SKM-1 (cell line): ENCODE measurements around the gene RASGRP4.
"Not testable (repeated sequence)": the region's sequence is repeated elsewhere in the genome, so short reads cannot be mapped to it uniquely, and the experiment has no call there.

Experiments used
- DNase-seq: peaks from one replicate; lab custom pipeline; 2025; ENCODE audit not compliant: unreplicated experiment; lab: John Stamatoyannopoulos, UW

RASGRP4 gene

DNA sequence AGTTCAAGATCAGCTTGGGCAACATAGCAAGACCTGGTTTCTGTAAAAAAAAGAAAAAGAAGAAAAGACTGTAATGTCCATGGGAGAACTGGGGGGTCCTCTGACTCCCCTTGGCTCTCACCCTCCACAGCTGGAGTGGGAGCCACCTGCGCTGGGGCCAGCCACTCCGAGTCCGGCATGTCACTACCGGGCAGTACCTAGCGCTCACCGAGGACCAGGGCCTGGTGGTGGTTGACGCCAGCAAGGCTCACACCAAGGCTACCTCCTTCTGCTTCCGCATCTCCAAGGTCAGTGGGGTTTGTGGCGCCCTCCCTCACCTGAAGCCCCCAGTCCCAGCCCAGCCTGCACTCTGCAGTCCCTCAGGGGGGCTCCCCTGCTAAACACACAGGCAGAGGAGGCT is 22.2 kb upstream of the RASGRP4 start:
- DNase-seq = no peak

DNA sequence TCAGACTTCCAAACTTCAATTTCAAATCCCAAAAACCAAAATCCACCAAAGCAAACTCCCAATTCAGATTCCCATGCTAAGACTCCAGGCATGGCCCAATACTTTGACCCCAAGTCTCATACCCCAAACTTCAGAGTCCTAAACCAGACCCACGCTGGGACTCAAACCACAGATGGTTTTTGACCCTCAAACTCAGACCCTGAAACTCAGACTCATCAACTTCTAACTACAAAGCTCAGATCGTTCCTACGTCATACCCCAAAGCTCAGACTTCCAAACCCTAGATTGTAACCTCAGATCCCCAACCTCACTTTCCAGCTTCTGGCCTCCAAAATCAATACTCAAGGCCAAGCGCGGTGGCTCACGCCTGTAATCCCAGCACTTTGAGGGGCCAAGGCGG is 19.3 kb upstream of the RASGRP4 start:
- no peak for DNase-seq

DNA sequence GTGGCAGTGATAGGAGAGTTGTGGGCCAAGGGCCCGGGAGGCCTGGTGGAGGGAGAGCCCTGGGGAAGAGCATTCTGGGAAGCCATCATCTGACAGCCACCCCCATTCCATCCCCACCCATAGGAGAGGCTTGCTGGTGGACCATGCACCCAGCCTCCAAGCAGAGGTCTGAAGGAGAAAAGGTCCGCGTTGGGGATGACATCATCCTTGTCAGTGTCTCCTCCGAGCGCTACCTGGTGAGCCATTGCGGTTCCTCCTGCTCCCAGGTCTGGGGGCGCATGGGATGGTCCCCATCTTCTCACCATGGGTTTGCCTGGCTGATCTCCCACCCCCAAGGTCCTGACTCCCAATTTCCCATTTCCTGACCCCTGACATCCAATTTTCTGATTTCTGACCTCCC is 18.0 kb upstream of the RASGRP4 start:
- no peak for DNase-seq

DNA sequence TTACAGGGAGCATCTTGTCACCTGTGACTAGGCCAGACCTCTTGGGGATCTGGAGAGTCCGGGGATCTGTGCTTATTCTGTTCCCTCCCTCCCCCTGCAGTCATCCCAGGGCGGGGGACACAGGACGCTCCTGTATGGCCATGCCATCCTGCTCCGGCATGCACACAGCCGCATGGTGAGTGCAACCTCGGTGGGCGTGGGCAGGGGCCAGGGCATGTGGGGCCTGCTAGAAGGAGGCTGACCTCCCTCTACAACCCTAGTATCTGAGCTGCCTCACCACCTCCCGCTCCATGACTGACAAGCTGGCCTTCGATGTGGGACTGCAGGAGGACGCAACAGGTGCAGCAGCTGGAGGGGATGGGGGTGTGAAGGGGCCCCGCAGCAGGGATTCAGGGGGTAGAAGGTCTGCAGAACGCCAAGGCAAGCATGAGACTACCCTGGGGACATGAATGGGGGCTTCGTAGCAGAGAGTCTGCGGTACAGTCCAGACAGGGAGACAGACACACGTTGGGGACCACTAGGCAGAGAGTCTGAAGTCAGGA is 17.5 kb upstream of the RASGRP4 start:
- no peak for DNase-seq

DNA sequence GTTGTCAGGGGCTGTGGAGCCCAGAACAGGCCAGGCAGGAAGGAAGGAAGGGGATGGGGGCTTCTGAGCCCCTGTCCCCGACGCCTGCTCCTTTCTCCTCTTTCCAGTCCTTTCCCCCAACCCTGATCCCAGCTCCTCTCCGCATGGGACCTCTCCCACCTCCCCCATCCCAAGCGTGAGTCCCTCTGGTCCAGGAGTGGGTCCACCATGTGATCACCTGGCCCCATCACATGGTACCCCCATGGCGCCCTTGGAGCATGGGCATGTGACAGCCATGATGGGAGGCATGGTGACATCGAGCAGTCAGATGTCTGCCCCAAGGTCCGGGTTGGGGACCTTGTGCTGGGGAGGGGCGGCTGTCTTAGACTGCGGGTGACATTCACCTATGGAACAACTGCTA is 16.7 kb upstream of the RASGRP4 start:
- DNase-seq = no peak

DNA sequence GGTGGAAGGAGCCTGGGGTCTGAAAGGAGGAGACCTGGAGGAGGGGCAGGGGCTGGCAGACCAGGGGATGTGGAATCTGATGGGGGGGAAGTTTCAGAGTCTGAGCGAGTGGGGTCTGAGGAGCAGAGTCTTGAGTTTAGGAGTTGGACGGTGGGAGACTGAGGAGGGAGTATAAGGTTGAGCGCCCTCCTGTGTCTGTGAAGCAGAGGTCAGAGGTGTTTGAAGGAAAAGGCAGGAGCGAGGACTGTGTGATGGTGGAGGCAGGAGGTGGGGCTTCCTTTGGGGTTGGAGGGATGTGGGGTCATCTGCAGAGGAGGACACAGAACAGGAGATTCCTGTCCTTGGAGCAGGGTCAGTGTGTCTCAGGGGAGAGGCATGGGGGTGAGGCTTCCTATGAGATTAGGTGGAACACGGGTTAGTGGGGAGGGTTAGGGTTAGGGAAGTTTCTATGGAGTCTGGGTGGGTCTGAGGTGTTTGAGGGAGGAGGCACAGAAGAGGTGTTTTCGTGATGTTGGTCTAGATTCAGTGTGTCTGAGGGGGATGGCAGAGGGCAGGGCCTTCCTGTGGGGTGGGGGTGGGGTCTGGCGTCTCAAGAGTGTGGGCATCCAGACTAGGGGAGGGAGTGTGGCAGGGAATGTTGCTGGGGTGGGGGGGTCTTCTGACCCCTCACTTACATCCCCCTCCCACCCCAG is 15.8 kb upstream of the RASGRP4 start:
- no peak for DNase-seq

DNA sequence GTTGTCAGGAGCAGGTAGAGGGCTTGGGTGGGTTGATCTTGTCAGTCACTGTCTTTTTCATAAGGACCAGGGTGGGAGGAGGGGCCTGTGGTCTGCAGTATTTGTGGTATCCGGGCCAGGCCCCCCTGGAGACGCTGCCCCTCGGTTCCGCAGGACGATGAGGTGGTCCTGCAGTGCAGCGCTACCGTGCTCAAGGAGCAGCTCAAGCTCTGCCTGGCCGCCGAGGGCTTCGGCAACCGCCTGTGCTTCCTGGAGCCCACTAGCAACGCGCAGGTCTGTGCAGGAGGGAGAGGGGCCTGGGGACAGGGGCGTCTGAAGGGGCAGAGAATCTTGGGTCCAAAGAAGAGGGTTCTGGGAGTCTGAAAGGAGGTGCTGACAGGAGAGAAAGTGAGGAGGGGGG is 14.6 kb upstream of the RASGRP4 start:
- DNase-seq = no peak

DNA sequence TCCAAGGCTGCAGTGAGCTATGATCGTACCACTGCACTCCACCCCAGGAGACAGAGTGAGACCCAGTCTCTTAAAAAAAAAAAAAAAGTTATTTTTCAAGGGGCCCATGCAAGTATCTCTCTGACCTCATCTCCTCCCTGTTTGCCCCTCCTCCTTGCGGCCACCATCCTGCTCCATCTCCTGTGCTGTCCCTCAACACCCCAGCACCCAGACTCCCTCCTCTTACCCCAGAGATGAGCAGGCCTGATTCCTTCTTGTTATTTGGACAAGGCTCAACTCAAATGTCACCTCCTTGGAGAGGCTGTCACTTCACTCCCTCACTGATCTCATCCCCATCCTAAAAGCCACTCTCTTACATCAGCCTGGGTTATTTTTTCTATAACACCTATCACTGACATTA is 11.9 kb upstream of the RASGRP4 start:
- DNase-seq = no peak

DNA sequence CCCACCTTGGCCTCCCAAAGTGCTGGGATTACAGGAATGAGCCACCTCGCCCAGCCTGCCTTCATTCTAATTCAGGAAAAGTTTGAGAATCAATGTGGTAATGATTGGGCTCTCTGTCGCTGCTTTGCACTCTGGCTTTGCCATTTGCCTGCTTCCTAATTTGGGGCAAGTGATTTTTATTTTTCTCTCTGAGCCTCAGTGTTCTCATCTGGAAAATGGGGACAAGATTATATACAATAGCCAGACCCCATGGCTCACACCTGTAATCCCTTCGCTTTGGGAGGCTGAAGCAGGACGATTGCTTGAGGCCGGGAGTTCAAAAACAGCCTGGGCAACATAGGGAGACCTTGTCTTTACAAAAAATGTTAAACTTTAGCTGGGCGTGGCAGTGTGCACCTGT is 11.3 kb upstream of the RASGRP4 start:
- no peak for DNase-seq

DNA sequence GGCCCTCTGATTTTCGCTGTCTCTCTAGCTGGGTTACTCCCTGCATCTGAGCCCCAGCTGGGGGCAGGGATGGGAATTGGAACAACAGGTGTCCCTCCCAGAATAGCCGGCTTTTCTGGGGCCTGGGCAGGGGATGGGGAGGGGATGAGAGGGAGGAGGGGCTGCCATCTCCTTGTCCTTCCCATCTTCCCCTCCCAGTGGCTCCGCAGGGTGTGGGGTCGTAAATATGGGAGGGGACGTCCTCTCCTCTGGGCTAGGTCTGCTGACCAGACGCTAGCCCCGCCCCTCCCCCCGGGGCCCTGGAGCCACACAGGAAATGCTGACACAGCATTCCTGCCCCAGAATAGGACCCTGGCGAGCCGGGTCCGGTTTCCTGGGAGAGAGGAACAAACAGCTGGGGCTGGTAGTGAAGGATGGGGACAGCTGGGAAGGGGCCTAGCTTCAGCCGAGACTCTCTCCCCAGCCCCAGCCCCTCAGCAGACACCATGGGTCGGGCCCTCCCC is 8.6 kb upstream of the RASGRP4 start:
- DNase-seq = no peak

DNA sequence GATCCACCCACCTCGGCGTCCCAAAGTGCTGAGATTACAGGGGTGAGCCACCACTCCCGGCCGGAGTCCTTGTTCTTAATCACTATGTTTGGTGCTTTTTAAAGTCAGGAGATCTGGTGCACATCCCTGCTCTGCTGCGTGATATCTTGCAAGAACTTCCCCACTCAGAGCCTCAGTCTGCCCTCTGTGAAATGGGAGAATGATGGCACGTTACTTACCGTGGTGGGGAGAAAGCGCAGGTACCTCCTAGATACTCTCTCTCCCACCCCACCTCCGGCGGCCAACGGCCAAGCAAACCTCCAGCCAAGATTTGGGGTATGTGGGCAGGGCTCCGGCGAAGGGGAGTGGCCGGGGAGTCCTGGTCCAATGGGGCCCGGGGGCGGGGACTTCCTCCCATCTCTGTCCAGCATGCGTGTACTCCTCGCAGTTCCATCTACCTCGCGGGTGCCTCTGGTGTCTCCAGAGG is 7.3 kb upstream of the RASGRP4 start, which contains the start of gene RYR1:
RYR1 (plus strand) TSS at position 424 of the 466 bp plus-strand sequence. CDS start 139 bp downstream, outside the sequence.
- no peak for DNase-seq

DNA sequence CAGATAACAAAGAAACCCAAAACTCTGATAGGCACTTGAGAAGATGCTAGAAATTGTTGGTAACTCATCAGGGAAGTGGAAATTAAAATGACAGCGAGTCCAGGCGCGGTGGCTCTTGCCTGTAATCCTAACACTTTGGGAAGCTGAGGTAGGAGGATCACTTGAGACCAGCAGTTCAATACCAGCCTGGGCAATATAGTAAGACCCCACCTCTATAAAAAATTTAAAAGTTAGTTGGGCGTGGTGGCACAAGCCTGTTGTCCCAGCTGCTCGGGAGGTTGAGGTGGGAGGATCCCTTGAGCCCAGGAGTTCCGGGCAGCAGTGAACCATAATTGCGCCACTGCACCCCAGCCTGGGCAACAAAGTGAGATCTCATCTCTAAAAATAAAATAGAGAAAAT is 4.9 kb upstream of the RASGRP4 start:
- no peak for DNase-seq

DNA sequence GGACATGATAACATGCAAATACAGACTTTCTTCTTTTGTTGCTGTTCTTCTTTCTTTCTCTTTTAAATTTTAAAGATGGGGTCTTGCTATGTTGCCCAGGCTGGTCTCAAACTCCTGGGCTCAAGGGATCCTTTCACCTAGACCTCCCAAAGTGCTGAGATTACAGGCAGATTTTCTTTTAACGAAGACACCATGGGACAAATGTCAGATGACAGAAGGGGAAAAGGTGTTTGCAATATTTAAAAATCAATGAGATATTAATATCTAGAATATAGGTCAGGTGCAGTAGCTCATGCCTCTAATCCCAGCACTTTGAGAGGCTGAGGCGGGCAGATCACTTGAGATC is 3.8 kb upstream of the RASGRP4 start:
- DNase-seq = no peak

DNA sequence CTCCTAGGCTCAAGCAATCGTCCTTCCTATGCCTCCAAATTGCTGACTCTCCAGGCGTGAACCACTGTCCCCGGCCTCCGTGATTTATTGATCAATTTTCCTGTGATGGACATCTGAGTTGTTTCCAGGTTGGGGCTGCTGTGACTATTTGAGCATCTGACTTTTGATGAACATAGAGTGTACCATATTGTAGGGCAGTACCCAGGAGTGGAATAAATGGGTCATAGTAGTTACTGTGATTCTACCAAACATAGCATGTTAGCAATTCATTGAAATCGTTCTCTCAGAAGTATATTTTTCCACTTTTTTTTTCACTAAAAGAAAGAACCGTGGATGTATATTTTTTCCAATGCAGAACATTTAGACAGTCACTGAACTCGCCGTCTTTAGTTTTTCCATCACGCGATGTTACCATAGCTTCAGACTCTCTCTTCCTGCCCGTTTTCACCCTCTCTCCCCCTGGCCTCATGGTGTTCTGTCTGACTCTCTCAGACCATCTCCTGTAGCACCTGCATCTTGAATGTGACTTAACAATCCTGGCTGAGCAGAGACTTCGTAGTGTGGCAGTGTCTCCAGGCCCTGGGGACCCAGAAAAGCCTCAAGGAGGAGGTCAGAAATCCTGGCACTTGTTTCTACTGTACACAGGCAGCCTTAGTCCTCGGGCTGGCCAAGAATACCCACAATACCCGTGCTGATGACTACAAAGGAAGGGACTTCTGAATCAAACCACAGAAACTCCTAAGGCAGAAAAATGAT is 3.2 kb upstream of the RASGRP4 start:
- DNase-seq = no peak

DNA sequence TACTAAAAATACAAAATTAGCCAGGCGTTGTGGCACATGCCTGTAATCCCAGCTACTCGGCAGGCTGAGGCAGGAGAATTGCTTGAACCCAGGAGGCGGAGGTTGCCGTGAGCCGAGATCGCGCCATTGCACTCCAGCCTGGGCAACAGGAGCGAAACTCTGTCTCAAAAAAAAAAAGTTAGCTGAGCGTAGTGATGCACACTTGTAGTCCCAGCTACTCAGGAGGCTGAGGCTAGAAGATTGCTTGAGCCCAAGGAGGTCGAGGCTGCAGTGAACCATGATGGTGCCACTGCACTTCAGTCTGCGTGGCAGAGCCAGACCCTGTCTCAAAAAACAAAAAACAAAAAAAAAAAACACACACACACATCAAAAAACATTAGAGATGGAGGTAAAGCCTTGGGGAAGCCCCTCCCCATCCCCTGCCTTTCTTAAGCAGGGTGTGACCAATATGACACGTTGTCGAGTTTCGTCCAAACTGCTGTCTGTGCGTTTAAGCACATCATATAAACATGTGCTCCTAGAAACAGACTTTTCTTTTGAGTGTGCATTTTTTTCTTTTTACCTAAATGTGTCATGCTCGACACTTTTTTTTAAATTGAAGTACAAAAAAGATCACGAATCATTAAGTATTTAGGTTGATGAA is 1.1 kb upstream of the RASGRP4 start:
- not testable (repeated sequence) for DNase-seq

DNA sequence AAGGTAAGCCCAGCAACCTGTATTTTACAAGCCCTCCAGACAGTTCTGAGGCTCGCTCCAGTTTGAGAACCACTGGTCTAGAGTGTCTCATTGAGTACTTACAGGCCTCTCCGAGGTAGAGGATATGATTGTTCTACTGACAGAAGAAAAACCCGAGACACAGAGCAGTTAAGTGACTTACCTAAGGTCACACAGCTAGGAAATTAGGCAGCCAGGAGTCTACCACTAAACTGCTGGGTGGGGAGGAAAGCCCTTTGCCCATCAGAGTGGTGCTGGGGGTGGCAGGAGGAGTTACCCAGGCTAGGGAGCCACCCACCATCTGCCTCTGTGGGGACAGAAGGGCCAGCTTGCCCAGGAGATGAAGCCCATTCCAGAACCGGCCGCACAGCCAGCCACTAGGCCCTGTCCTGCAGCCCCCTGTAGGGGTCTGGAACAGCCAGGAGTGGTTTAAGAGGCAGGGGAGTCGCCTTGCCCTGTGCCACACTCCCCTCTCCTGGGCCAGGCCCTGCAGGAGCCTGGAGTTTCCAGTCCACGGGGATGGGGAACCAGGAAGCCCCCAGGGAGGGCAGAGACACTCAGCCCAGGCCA is 703 bp downstream of the RASGRP4 start:
- no peak for DNase-seq

DNA sequence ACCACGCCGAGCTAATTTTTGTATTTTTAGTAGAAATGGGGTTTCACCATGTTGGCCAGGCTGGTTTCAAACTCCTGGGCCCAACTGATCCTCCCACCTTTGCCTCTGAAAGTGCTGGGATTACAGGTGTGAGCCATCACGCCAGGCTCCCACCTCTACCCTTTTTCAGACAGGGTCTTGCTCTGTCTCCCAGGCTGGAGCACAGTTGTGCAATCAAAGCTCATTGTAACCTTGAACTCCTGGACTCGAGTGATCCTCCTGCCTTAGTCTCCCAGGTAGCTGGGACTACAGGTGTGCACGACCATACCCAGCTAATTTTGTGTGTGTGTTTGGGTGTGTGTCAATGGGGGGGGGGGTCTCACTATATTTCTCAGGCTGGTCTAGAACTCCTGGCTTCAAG is 1.7 kb downstream of the RASGRP4 start:
- DNase-seq = no peak

DNA sequence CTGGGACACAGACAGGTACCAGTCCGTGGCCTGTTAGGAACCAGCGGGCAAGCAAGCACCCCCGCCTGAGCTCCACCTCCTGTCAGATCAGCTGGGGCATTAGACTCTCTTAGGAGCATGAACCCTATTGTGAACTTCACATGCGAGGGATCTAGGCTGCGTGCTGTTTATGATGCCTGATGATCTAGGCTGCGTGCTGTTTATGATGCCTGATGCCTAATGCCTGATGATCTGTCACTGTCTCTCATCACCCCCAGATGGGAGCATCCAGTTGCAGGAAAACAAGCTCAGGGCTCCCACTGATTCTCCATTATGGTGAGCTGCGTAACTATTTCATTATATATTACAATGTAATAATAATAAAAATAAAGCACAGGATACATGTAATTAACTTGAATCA is 3.6 kb downstream of the RASGRP4 start:
- DNase-seq = no peak

DNA sequence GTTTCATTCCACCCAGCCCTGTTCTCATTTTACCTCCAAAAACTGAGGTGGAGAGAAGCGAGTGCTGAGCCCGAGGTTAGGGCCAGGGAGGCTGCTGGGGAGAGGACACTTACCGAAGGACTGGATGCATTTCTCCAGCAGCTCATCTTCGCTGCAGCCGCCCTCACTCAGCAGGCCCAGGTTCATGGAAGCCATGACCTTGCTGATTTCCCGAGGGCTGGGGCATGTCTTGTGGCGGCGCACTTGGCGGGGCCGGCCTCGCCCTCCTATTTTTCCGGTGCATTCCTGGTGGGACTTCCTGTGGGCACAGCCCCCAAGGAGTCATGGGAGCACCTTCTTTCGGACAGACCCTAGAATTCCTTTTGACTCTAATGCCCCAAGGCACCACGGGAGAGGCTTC is 4.2 kb downstream of the RASGRP4 start:
- no peak for DNase-seq

DNA sequence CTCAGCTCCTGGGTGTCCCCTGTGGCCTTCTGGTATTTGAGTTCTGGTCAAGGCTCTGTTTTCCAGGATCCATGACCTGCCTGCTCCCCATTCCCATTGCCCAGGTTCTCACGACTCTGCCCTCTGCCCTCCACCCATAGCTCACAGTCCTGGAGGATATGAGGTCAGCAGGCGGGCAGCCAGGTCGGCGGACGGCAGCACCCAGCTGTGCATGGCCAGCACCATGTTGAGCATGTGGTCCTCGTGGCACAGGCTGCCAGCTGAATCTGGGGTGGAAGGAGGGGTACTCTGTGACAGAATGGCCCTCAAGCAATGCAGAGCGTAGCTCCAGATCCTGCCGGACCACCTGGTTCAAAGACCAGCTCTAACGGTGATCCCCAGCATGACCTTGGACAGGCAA is 5.1 kb downstream of the RASGRP4 start:
- no peak for DNase-seq
